Stimulated activated naive CD8-positive, alpha-beta T cell treated with anti-CD3 and anti-CD28 coated beads, Interleukin-15, Interleukin-2, amounts not matched to agents 100 ng/mL and 50 ng/mL, for 24 hours (primary cell): ENCODE data around the gene SH3BP5L.

ENCODE experiments used
- H3K27ac Mint-ChIP-seq: one replicate; pipeline ENCODE4 v1.8.0; 2021; ENCODE audit warnings: mild to moderate bottlenecking, mixed read lengths
- H3K27me3 Mint-ChIP-seq: one replicate; pipeline ENCODE4 v1.8.0; 2021; ENCODE audit warnings: mixed read lengths
- H3K36me3 Mint-ChIP-seq: one replicate; pipeline ENCODE4 v1.8.0; 2021; ENCODE audit warnings: low read depth, mixed read lengths
- H3K4me1 Mint-ChIP-seq: one replicate; pipeline ENCODE4 v1.8.0; 2021; ENCODE audit warnings: low read depth, mixed read lengths
- H3K4me3 Mint-ChIP-seq: one replicate; pipeline ENCODE4 v1.8.0; 2021; ENCODE audit warnings: mild to moderate bottlenecking, mixed read lengths
- H3K9me3 Mint-ChIP-seq: one replicate; pipeline ENCODE4 v1.8.0; 2021; ENCODE audit warnings: mixed read lengths

Gene SH3BP5L

GRCh38 chr1:248857201-248857600, 31.5 kb upstream of the SH3BP5L start:
- Mint-ChIP-seq H3K4me1 (peaks cover 19% of the 10 kb centered on the region), H3K9me3 (no peaks in the 10 kb centered on the region), H3K4me3 (peak overlapping the region; percentile 91), H3K27me3 (no peaks in the 10 kb centered on the region), H3K27ac (peak overlapping the region; percentile 97), H3K36me3 (peaks cover 4% of the 10 kb centered on the region)

DNA sequence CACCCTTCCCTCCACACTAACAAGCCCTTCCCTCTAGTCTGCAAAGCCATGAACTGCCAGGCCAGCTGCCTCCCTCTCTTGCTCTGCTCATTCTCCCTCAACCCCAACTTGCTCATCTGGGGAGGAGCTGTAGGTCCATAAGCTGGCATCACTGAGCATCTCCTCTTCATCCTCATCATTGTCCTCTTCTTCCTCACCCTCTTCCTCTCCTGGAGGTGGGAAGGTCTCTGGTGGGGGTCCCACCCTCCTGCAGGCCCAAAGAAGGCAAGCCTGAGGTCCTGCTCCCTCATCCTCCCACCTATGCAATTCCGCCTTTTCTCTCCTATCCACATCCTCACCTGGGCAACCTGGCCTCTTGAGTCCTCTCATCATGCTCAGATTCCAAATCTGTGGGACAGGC, 30.5 kb upstream of the SH3BP5L start:
- Mint-ChIP-seq H3K36me3 (peaks cover 4% of the 10 kb centered on the region), H3K27ac (peak overlapping the region; percentile 38), H3K4me1 (peaks cover 15% of the 10 kb centered on the region), H3K9me3 (no peaks in the 10 kb centered on the region), H3K4me3 (peak overlapping the region; percentile 91), H3K27me3 (no peaks in the 10 kb centered on the region)

DNA sequence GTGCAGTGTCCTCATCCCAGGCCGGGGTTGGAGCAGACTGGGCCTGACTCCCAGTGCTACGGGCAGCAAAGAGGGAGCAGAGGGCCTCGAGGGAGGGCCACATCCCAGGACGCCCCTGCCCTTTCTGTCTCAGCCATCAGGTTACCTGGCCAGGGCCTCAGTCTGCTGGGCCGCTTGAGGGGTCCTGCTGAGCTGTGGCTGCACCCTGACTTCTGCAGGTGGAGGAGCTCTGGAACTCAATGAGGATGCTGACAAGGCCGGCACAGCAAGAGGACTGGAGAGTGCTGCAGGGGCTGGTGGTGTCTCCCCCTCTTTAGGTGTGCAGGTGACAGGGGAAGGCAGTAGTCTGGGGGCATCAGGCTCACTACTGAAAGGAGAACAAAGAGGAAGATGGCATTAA, 29.9 kb upstream of the SH3BP5L start:
- no peaks in the 10 kb centered on the region for H3K9me3 Mint-ChIP-seq
- H3K4me3 Mint-ChIP-seq: no peak overlapping the region
- no peak overlapping the region for H3K27ac Mint-ChIP-seq
- H3K36me3 Mint-ChIP-seq: peaks cover 4% of the 10 kb centered on the region
- H3K27me3 Mint-ChIP-seq: no peaks in the 10 kb centered on the region
- peaks cover 15% of the 10 kb centered on the region for H3K4me1 Mint-ChIP-seq

DNA sequence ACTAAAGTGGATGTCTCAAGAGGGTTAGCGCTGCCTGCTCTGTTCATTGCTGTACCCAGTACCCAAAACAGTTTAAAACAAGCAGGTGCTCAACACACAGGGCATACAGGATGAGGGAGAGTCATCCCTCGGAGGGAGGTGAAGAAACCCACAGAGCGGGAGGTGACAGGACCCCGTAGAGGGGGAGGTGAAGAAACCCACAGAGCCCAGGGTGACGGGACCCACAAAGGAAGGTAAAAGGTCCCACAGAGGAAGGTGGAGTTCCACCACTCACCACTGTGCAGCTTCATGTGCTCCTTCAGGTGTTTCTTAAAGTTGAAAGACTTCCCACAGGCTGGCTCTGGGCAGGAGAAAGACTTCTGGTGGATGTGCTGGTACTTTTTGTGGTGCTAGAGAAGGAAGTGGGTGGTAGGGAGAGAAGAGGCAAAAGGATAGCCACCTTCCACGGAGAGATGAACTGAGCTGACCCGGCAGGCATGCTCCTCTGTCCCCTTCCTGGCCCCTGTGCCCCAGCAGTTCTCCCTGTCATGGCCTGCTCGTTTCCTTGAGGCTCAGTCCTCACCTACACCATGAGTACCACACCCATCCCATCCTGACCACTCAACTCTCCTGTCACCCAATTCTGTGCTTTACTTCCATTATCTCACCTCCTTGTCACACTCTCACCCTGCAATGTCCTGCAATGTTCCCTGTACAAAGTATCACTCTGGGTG, 28.1 kb upstream of the SH3BP5L start:
- Mint-ChIP-seq H3K36me3 (peaks cover 9% of the 10 kb centered on the region), H3K27ac (peak overlapping the region; percentile 72), H3K9me3 (no peaks in the 10 kb centered on the region), H3K27me3 (no peaks in the 10 kb centered on the region), H3K4me3 (peak overlapping the region; percentile 36), H3K4me1 (no peaks in the 10 kb centered on the region)

GRCh38 chr1:248852481-248853405, 27.0 kb upstream of the SH3BP5L start:
- no peaks in the 10 kb centered on the region for H3K9me3 Mint-ChIP-seq
- H3K4me3 Mint-ChIP-seq: no peak overlapping the region
- peaks cover 15% of the 10 kb centered on the region for H3K36me3 Mint-ChIP-seq
- no peaks in the 10 kb centered on the region for H3K4me1 Mint-ChIP-seq
- no peaks in the 10 kb centered on the region for H3K27me3 Mint-ChIP-seq
- H3K27ac Mint-ChIP-seq: no peak overlapping the region

DNA sequence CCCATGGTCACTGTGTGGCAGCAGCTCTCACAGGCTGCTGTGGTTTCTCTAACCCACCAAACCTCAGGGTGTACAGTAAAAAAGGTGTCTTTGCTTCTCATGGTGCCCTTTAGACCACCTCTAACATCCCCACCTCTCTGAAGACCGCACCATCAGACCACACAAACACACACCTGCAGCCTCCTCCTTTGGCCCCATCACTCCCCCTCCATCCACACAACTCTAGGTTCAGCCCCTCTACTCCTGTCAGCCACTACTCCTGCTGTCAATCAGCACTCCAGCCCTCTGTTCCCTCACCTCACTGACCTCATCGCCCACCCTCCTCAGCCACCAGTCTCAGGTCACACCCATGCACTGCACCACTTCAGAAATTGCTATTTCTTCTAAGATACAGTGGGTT, 25.7 kb upstream of the SH3BP5L start:
- Mint-ChIP-seq H3K9me3 (no peaks in the 10 kb centered on the region), H3K4me3 (no peak overlapping the region), H3K4me1 (no peaks in the 10 kb centered on the region), H3K36me3 (peaks cover 17% of the 10 kb centered on the region), H3K27ac (no peak overlapping the region), H3K27me3 (no peaks in the 10 kb centered on the region)

DNA sequence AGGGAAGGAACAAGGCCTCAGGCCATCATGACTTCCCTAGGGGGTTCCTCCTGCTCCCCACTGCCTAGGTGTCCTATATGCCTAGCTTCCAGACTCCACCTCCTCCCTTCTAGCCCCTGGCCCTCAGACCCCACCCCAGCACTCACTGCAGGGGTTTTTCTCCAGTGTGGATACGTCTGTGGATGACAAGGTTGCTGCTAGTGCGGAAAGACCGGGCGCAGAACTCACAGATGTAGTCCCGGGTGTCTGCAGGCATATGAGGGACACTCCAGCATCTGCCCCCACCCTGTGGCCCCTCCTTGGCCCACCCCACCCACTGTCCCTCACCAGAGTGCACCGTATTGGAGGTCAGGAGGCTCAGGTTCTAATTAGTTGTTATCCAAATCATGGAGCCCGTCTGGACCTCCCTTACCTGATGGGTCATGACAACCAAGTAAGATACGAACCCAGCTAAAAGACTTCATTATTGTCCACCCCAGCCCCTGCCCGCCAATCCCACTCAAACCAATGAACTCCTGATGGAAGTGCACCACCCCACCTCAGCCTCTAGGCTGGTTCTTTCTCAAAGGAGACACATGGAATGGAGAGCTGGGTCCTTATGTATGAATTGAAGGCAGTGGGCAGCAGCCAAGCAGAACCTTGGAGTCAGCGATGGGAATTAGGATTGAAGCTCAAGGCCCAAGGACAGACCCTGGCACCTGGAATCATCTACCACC, 25.0 kb upstream of the SH3BP5L start:
- Mint-ChIP-seq H3K36me3 (peaks cover 23% of the 10 kb centered on the region), H3K9me3 (no peaks in the 10 kb centered on the region), H3K4me3 (no peak overlapping the region), H3K4me1 (no peaks in the 10 kb centered on the region), H3K27me3 (no peaks in the 10 kb centered on the region), H3K27ac (no peak overlapping the region)

GRCh38 chr1:248850124-248850523, 24.4 kb upstream of the SH3BP5L start:
- Mint-ChIP-seq H3K36me3 (peaks cover 28% of the 10 kb centered on the region), H3K27ac (no peak overlapping the region), H3K4me1 (no peaks in the 10 kb centered on the region), H3K9me3 (no peaks in the 10 kb centered on the region), H3K4me3 (no peak overlapping the region), H3K27me3 (no peaks in the 10 kb centered on the region)

DNA sequence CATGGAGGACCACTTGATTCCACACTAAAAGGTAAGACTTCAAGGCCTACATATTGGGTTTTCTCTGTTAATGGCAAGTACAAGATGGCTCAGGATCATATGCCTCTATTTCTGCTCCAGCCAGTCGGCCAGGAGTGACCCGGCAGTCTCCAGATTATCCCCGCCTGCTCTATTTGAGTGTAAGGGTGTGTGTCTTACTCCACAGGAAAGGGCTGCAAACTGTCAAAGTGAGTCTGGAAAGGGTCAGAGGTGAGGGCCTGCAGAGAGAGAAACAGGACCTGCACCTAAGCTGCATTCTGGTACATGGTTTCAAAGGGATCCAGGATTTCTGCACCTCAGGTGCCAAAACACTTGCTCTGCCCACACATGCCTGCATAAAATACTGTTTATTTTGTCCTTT, 23.9 kb upstream of the SH3BP5L start:
- H3K4me3 Mint-ChIP-seq: no peak overlapping the region
- H3K27me3 Mint-ChIP-seq: no peaks in the 10 kb centered on the region
- no peak overlapping the region for H3K27ac Mint-ChIP-seq
- peaks cover 28% of the 10 kb centered on the region for H3K36me3 Mint-ChIP-seq
- H3K9me3 Mint-ChIP-seq: no peaks in the 10 kb centered on the region
- H3K4me1 Mint-ChIP-seq: no peaks in the 10 kb centered on the region

DNA sequence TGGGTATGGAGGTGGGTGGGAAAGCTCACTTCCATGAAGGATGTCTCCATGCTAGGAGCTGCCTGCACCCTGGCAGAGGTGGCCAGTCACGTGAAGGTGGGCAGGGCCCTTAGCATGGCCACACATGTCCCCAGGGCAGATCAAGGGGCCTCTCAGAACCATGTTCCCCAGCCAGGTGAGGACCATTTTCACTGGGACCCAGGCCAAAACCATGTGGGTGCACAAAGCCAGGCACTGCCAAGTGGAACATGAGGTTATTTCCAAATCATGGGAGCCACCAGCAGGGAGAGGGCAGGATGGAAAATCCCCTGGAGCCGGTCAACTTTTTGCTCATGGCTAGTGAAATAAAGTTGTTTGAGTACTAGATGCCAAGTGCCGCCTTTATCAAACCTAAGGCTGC, 23.4 kb upstream of the SH3BP5L start:
- H3K27ac Mint-ChIP-seq: no peak overlapping the region
- peak overlapping the region; percentile 1 for H3K4me3 Mint-ChIP-seq
- peaks cover 28% of the 10 kb centered on the region for H3K36me3 Mint-ChIP-seq
- no peaks in the 10 kb centered on the region for H3K4me1 Mint-ChIP-seq
- H3K27me3 Mint-ChIP-seq: no peaks in the 10 kb centered on the region
- H3K9me3 Mint-ChIP-seq: no peaks in the 10 kb centered on the region

DNA sequence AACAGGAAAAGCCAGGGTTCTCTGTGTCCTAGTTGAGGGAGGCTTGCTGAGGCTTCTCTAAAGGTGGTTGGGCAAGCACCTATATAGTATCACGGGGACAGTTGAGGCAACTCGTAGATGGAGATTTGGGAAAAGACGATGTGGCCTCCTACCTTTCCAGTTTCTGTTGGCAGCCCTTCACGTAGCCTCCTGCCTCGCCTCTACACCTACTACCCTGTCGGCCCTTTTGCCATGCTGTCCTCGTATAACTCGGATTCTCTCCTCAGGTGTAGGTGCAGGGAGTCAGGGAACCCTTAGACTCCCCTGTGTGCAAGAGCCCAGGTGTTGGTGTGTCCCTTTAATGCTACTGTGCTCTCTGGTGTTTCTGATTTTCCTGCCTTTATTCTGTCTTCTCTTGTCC, 22.9 kb upstream of the SH3BP5L start:
- Mint-ChIP-seq H3K27me3 (no peaks in the 10 kb centered on the region), H3K4me1 (no peaks in the 10 kb centered on the region), H3K27ac (no peak overlapping the region), H3K36me3 (peaks cover 28% of the 10 kb centered on the region), H3K4me3 (peak overlapping the region; percentile 1), H3K9me3 (no peaks in the 10 kb centered on the region)

DNA sequence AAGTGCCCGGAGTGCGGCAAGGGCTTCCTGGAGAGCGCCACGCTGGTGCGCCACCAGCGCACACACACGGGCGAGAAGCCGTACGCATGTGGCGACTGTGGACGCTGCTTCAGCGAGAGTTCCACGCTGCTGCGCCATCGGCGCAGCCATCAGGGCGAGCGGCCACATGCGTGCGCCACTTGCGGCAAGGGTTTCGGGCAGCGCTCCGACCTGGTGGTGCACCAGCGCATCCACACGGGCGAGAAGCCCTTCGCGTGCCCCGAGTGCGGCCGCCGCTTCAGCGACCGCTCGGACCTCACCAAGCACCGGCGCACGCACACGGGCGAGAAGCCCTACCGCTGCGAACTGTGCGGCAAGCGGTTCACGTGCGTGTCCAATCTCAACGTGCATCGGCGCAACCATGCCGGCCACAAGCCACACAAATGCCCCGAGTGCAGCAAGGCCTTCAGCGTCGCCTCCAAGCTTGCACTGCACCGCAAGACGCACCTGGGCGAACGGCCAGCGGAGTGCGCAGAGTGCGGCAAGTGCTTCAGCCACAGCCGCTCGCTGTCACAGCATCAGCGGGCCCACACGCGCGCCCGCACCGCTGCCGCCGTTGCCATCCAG, 22.3 kb upstream of the SH3BP5L start:
- Mint-ChIP-seq H3K36me3 (peaks cover 28% of the 10 kb centered on the region), H3K9me3 (no peaks in the 10 kb centered on the region), H3K4me3 (no peak overlapping the region), H3K4me1 (no peaks in the 10 kb centered on the region), H3K27me3 (no peaks in the 10 kb centered on the region), H3K27ac (no peak overlapping the region)

DNA sequence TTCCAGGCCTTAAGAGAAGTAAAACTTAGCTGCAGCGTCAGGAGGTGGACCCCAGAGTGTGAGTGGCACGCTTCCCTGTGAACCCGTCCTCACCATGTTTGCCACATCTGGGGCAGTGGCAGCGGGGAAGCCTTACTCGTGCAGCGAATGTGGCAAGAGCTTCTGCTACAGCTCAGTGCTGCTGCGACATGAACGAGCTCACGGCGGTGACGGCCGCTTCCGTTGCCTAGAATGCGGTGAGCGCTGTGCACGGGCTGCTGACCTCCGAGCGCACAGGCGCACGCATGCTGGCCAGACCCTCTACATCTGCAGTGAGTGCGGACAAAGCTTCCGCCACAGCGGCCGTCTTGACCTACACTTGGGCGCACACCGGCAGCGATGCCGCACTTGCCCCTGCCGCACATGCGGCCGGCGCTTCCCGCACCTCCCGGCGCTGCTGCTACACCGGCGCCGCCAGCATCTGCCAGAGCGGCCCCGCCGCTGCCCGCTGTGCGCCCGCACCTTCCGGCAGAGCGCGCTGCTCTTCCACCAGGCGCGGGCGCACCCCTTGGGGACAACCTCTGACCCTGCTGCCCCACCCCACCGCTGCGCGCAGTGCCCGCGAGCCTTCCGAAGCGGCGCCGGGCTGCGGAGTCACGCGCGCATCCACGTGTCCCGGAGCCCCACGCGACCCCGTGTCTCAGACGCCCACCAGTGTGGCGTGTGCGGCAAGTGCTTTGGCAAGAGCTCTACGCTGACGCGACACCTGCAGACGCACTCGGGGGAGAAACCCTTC, 21.7 kb upstream of the SH3BP5L start:
- Mint-ChIP-seq H3K4me1 (peaks cover under 1% of the 10 kb centered on the region), H3K4me3 (no peak overlapping the region), H3K9me3 (no peaks in the 10 kb centered on the region), H3K27me3 (no peaks in the 10 kb centered on the region), H3K27ac (no peak overlapping the region), H3K36me3 (peaks cover 28% of the 10 kb centered on the region)

DNA sequence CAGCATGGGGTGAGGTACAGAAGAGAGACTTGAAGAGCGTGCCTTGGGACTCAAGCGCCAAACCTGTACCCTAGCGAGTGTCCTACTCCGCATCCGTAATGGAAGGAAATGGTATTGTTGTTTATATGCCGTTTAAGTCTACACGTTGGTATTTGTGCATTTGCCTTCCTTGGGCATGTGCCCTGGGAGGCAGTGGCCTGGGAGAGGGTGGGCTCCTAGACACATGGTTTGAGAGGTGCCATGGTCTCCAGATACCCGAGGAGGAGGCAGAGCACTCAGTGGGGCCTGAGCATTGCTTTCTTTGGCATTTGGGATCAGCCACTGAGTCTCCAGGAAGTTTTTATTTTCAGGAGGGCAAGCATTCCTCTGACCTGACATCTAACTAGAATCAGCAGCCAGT, 18.8 kb upstream of the SH3BP5L start:
- no peaks in the 10 kb centered on the region for H3K27me3 Mint-ChIP-seq
- peaks cover 26% of the 10 kb centered on the region for H3K4me1 Mint-ChIP-seq
- H3K4me3 Mint-ChIP-seq: no peak overlapping the region
- H3K36me3 Mint-ChIP-seq: peaks cover 28% of the 10 kb centered on the region
- H3K9me3 Mint-ChIP-seq: no peaks in the 10 kb centered on the region
- no peak overlapping the region for H3K27ac Mint-ChIP-seq
